Measurements from ENCODE around the gene ADK. TPM values are rescaled to one million over a fixed set of nuclear protein-coding genes. Genes with fewer than 3 reads are reported as not detected.

The ADK gene
- polyA plus RNA-seq, 1 donor (not counting 4 experiments of a cell fraction or from before 2014, with no cell fraction given): 139 TPM

GRCh38 chr10:74417397-74417796 lies 266.4 kb downstream of the ADK start:
- Histone ChIP-seq H4K20me1 (ENCODE audit: control insufficient read depth, extremely low read depth, insufficient read depth, low read length) (no peaks in the 10 kb centered on the region), H3K4me3 (ENCODE audit: control insufficient read depth in 2 of 3, extremely low read depth in 1 of 3, insufficient read depth in 2 of 3, low read depth in 1 of 3, low read length in 3 of 3) (no peak overlapping the region), H3K79me2 (ENCODE audit: control insufficient read depth, insufficient read depth, low read length) (no peaks in the 10 kb centered on the region), H3K9me1 (ENCODE audit: control insufficient read depth, extremely low read depth, insufficient read depth, low read length) (no peaks in the 10 kb centered on the region), H3K27me3 (ENCODE audit: control insufficient read depth, extremely low read depth, insufficient read depth, low read length) (no peaks in the 10 kb centered on the region), H3K9me3 (ENCODE audit: control insufficient read depth, low read depth, low read length) (no peaks in the 10 kb centered on the region), H3K36me3 (ENCODE audit: control insufficient read depth in 2 of 2, extremely low read depth in 1 of 2, insufficient read depth in 2 of 2, low read length in 2 of 2) (peaks cover 0 to 3% of the 10 kb centered on the region in 2 experiments), H3K4me2 (ENCODE audit: control insufficient read depth, extremely low read depth, insufficient read depth, low read depth, low read length) (no peak overlapping the region), H3K4me1 (ENCODE audit: control insufficient read depth, extremely low read depth, insufficient read depth, low read length) (no peaks in the 10 kb centered on the region), H2AFZ (ENCODE audit: control insufficient read depth, low read length) (no peak overlapping the region), H3K9ac (ENCODE audit: control insufficient read depth, extremely low read depth, insufficient read depth, low read length) (no peak overlapping the region), H3K27ac (ENCODE audit: control insufficient read depth, insufficient read depth, low read length) (no peak overlapping the region)
- no peak for FAIRE-seq
- TF ChIP-seq CTCF (optimal IDR thresholded peaks at IDR 0.05 in 1 of 3, IDR thresholded peaks at IDR 0.05 in 1 of 3, conservative IDR thresholded peaks at IDR 0.05 in 1 of 3; ENCODE audit: extremely low read depth in 1 of 3, insufficient read depth in 2 of 3, low read length in 3 of 3): no peak
- no peak for TF ChIP-seq EZH2 (IDR thresholded peaks at IDR 0.05; ENCODE audit: low read length)
- dilution Hi-C loops (cut with MboI; ENCODE audit: extremely low pct_ligation_motif_present, low sequenced_read_pairs): no loop called here
- DNase-seq (ENCODE audit: low read depth, low spot score): no peak

- dilution Hi-C loops (cut with MboI; ENCODE audit: extremely low pct_ligation_motif_present, low sequenced_read_pairs): no loop called here
- FAIRE-seq (no peak), DNase-seq (ENCODE audit: low read depth, low spot score) (no peak)
- Histone ChIP-seq H3K27me3 (ENCODE audit: control insufficient read depth, extremely low read depth, insufficient read depth, low read length) (no peaks in the 10 kb centered on the region), H4K20me1 (ENCODE audit: control insufficient read depth, extremely low read depth, insufficient read depth, low read length) (no peaks in the 10 kb centered on the region), H3K9me3 (ENCODE audit: control insufficient read depth, low read depth, low read length) (no peaks in the 10 kb centered on the region), H3K4me2 (ENCODE audit: control insufficient read depth, extremely low read depth, insufficient read depth, low read depth, low read length) (no peak overlapping the region), H3K4me1 (ENCODE audit: control insufficient read depth, extremely low read depth, insufficient read depth, low read length) (no peaks in the 10 kb centered on the region), H3K36me3 (ENCODE audit: control insufficient read depth in 2 of 2, extremely low read depth in 1 of 2, insufficient read depth in 2 of 2, low read length in 2 of 2) (peaks cover 0 to 3% of the 10 kb centered on the region in 2 experiments), H3K4me3 (ENCODE audit: control insufficient read depth in 2 of 3, extremely low read depth in 1 of 3, insufficient read depth in 2 of 3, low read depth in 1 of 3, low read length in 3 of 3) (no peak overlapping the region), H3K27ac (ENCODE audit: control insufficient read depth, insufficient read depth, low read length) (no peak overlapping the region), H3K9me1 (ENCODE audit: control insufficient read depth, extremely low read depth, insufficient read depth, low read length) (no peaks in the 10 kb centered on the region), H3K9ac (ENCODE audit: control insufficient read depth, extremely low read depth, insufficient read depth, low read length) (no peak overlapping the region), H2AFZ (ENCODE audit: control insufficient read depth, low read length) (no peak overlapping the region), H3K79me2 (ENCODE audit: control insufficient read depth, insufficient read depth, low read length) (no peaks in the 10 kb centered on the region)
- no peak for TF ChIP-seq CTCF (optimal IDR thresholded peaks at IDR 0.05 in 1 of 3, IDR thresholded peaks at IDR 0.05 in 1 of 3, conservative IDR thresholded peaks at IDR 0.05 in 1 of 3; ENCODE audit: extremely low read depth in 1 of 3, insufficient read depth in 2 of 3, low read length in 3 of 3)
- no peak for TF ChIP-seq EZH2 (IDR thresholded peaks at IDR 0.05; ENCODE audit: low read length)
Measured at GRCh38 chr10:74418285-74418872, 267.4 kb downstream of the ADK start.
